Erythroblast (primary cell): Measurements from ENCODE around the gene SBF2.

ENCODE experiments used
- GATA1 ChIP-seq: IDR thresholded peaks from 2 replicates; pipeline ENCODE4 v1.6.1; 2011; ENCODE audit warnings: low read depth, mild to moderate bottlenecking, control low read depth, low read length, moderate library complexity
- POLR2A ChIP-seq: IDR thresholded peaks from 2 replicates; pipeline ENCODE4 v1.6.1; 2011; ENCODE audit warnings: mild to moderate bottlenecking, low read length

DNA sequence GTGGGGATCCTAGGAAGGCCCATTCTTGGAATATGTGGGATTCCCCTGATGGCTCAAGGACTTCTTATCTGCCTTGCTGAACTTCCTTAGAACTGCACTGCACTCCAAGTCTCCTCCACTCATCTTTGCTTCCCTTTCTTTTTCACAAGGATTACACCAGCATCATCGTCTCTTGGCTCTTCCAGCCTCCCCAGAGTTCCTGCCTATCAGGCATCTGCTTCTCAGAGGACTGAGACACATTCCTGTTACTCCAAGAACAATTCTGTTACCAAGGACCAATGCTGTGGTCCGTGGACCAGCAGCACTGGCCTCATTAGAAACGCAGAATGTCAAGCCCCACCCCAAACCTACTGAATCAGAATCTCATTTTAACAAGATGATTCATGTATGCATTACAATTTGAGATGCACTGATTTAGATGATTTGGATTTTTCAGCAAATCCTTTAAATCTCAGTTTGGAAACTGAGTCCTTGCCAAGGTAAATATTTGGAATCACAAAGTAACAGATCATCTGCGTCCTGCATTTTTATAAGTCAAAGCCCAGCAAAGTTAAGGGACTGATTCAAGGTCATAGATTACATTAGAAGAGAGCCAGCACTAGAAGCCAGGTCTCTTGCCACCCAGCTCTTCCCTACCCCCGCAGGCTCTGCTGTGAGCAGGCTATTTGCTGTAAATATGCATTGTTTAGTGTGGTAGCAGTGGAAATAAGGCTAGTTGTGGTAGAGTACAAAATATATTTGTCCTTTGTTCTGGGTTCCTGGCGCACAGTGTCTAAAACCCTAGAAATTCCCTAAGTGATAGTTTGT lies 519.2 kb downstream of the SBF2 start:
- TF ChIP-seq POLR2A, result no peak
- TF ChIP-seq GATA1, result no peak
